ENCODE measurements around the gene RCAN2. TPM values are rescaled to one million over a fixed set of nuclear protein-coding genes. Genes with fewer than 3 reads are reported as not detected.
"Not testable (repeated sequence)": the region's sequence is repeated elsewhere in the genome, so short reads cannot be mapped to it uniquely, and the experiment has no call there.

RCAN2 gene
- total RNA-seq, 4 donors from 2014 or later, result 46.9 to 289 (median 171) TPM

GRCh38 chr6:46390153-46390876, 100.9 kb downstream of the RCAN2 start:
- no peak overlapping the region for H3K4me3 ChIP-seq
- H3K27me3 ChIP-seq, result no peaks in the 10 kb centered on the region
- TF ChIP-seq POLR2A (IDR thresholded peaks at IDR 0.05) (no peak), EP300 (IDR thresholded peaks at IDR 0.05) (no peak), POLR2AphosphoS5 (IDR thresholded peaks at IDR 0.05) (no peak)
- TF ChIP-seq, protein P1, sequence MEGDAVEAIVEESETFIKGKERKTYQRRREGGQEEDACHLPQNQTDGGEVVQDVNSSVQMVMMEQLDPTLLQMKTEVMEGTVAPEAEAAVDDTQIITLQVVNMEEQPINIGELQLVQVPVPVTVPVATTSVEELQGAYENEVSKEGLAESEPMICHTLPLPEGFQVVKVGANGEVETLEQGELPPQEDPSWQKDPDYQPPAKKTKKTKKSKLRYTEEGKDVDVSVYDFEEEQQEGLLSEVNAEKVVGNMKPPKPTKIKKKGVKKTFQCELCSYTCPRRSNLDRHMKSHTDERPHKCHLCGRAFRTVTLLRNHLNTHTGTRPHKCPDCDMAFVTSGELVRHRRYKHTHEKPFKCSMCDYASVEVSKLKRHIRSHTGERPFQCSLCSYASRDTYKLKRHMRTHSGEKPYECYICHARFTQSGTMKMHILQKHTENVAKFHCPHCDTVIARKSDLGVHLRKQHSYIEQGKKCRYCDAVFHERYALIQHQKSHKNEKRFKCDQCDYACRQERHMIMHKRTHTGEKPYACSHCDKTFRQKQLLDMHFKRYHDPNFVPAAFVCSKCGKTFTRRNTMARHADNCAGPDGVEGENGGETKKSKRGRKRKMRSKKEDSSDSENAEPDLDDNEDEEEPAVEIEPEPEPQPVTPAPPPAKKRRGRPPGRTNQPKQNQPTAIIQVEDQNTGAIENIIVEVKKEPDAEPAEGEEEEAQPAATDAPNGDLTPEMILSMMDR (IDR thresholded peaks at IDR 0.05), result no peak
- H3K4me1 ChIP-seq, result peaks cover 0 to 23% (median 0%) of the 10 kb centered on the region in 3 donors
- H3K9me3 ChIP-seq, result no peaks in the 10 kb centered on the region
- WGBS, 2 donors (ENCODE audit: low coverage in 1 of 2), result 70 to 82% methylated on average over 4 of the region's 4 CpGs
- no peaks in the 10 kb centered on the region for H3K36me3 ChIP-seq
- no peak for ATAC-seq
- no peak overlapping the region for H3K27ac ChIP-seq

DNA sequence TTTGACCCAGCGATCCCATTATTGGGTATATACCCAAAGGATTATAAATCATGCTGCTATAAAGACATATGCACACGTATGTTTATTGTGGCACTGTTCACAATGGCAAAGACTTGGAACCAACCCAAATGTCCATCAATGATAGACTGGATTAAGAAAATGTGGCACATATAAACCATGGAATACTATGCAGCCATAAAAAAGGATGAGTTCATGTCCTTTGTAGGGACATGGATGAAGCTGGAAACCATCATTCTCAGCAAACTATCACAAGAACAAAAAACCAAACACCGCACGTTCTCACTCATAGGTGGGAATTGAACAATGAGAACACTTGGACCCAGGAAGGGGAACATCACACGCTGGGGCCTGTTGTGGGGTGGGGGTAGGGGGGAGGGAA, 103.5 kb downstream of the RCAN2 start:
- 93 to 96% methylated on average over 2 to 5 of the region's 5 CpGs for WGBS, 2 donors (ENCODE audit: low coverage in 1 of 2)
- not testable (repeated sequence) for H3K36me3 ChIP-seq, H3K4me3 ChIP-seq, ATAC-seq, H3K27me3 ChIP-seq, H3K27ac ChIP-seq, H3K9me3 ChIP-seq
- H3K4me1 ChIP-seq, result peaks cover 0 to 24% (median 0%) of the 10 kb centered on the region in 3 donors

DNA sequence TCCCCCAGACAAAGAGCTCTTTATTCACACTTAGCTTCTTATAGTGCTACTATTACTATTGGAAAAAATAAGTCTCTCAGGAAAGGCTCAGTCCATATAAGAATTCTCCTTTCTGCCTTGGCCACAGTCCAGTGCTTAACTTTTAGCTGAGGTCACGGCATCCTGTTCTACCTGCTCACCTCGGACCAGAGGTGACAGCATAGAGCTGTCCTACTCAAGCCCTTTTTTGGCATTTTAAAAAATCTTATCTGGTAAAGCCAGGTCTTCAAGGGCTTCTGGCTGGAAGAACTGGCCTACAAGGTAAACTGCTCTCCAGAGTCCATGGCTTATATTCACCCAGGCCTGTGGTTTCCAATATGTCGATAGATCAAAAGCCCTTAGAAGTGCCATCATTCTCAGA, 109.7 kb downstream of the RCAN2 start:
- Histone ChIP-seq H3K36me3 (no peaks in the 10 kb centered on the region), H3K4me3 (no peak overlapping the region), H3K9me3 (no peaks in the 10 kb centered on the region), H3K4me1 (peaks cover 13 to 71% (median 16%) of the 10 kb centered on the region in 3 donors), H3K27ac (no peak overlapping the region), H3K27me3 (no peaks in the 10 kb centered on the region)
- no peak for TF ChIP-seq POLR2A (IDR thresholded peaks at IDR 0.05)
- no peak for TF ChIP-seq EP300 (IDR thresholded peaks at IDR 0.05)
- TF ChIP-seq POLR2AphosphoS5 (IDR thresholded peaks at IDR 0.05), result no peak
- TF ChIP-seq, protein P1 (IDR thresholded peaks at IDR 0.05), result no peak
- ATAC-seq, result no peak
- WGBS, 2 donors (ENCODE audit: low coverage in 1 of 2), result 58 to 100% methylated on average over 1 to 2 of the region's 3 CpGs

- no peaks in the 10 kb centered on the region for H3K9me3 ChIP-seq
- no peak overlapping the region for H3K4me3 ChIP-seq
- H3K36me3 ChIP-seq, result no peaks in the 10 kb centered on the region
- no peak overlapping the region for H3K27ac ChIP-seq
- peaks cover 13 to 76% (median 16%) of the 10 kb centered on the region in 3 donors for H3K4me1 ChIP-seq
- no peak for ATAC-seq
- H3K27me3 ChIP-seq, result no peaks in the 10 kb centered on the region
- WGBS, 2 donors (ENCODE audit: low coverage in 1 of 2), result 27 to 63% methylated on average over 2 of the region's 2 CpGs
- TF ChIP-seq, protein P1 (IDR thresholded peaks at IDR 0.05), result no peak
- TF ChIP-seq EP300 (IDR thresholded peaks at IDR 0.05) (no peak), POLR2A (IDR thresholded peaks at IDR 0.05) (no peak), POLR2AphosphoS5 (IDR thresholded peaks at IDR 0.05) (no peak)
Measured at GRCh38 chr6:46381057-46381456, 110.2 kb downstream of the RCAN2 start.

DNA sequence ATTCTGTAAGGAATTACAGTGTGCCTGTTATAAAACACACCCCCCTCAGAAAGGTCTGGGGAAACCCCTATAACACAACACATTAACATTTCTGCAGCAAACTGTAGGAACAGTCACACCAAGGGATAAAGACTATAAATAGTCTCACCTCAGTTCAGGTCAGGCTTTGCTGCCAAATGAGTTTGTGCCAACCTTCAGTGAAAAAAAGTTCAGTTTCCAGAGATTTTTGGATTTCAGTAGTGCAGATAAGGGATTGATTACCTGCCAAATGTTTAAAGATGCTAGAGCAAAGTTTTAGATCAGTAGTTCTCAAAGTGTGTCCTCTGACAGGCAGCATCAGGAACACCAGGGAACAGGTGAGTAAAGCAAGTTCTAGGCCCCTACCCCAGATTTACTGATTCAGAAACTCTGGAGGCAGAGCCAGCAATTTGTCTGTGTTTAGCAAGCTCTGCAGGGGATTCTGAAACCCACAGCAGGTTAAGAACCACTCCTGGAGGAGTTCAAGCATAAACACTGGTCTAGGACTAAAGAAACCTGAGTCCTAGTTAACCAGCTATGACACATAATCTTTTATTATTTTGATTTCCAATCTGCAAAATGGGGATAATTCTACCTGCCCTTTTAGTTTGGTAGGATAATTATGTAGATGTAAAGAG, 111.0 kb downstream of the RCAN2 start:
- H3K4me1 ChIP-seq, result peaks cover 13 to 83% (median 16%) of the 10 kb centered on the region in 3 donors
- no peak overlapping the region for H3K4me3 ChIP-seq
- H3K9me3 ChIP-seq, result no peaks in the 10 kb centered on the region
- H3K27me3 ChIP-seq, result no peaks in the 10 kb centered on the region
- H3K27ac ChIP-seq, result peak overlapping the region in 1 of 4 donors; percentile 6
- no peaks in the 10 kb centered on the region for H3K36me3 ChIP-seq
- no peak for ATAC-seq
- no peak for TF ChIP-seq POLR2A (IDR thresholded peaks at IDR 0.05)
- TF ChIP-seq, protein P1 (IDR thresholded peaks at IDR 0.05), result no peak
- no peak for TF ChIP-seq EP300 (IDR thresholded peaks at IDR 0.05)

Data from gastroesophageal sphincter (tissue), 4 donors.